CD4-positive, alpha-beta T cell treated with Interleukin-17A for 4 hours (primary cell): ENCODE measurements around the gene WWOX.

Experiments used
- DNase-seq: peaks from one replicate; pipeline ENCODE4 v3.0.0-alpha.2; 2020; ENCODE audit warnings: mixed read lengths

The WWOX gene

DNA sequence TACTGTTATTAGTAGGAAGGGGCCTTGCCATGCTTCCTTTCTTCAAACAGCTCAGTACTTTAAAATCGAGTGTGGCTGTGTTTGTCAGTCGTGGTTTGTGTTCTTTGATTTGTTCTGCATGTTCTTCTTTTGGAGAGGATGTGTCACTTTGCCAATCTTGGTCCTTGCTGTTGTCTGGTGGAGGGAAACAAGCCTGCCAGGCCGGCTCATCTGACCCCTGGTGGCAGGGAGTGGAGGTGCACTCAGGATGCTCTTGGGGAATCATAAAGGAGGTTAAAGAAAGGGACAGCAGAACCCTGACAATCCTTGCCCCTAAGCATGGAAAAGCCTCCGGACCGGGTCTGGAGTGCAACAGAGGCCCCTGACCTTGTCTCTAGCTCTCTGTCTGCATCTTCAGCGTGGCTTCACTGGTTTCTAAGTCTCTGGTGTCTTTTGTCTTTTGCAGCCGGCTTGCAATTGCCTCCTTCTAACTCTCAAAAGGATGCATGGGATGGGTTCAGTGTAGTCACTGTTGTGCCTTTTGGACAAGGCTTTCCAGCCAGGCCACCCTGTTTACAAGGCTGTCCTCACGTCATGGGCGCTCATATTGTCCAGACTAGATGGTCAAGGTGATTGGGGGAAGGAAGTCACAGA is 135.8 kb downstream of the WWOX start:
- DNase-seq, result peak; percentile 67

- DNase-seq, result no peak
Observed at GRCh38 chr16:78235876-78236275, 136.4 kb downstream of the WWOX start.

- DNase-seq, result no peak
Observed at GRCh38 chr16:78237841-78238240, 138.4 kb downstream of the WWOX start.

DNA sequence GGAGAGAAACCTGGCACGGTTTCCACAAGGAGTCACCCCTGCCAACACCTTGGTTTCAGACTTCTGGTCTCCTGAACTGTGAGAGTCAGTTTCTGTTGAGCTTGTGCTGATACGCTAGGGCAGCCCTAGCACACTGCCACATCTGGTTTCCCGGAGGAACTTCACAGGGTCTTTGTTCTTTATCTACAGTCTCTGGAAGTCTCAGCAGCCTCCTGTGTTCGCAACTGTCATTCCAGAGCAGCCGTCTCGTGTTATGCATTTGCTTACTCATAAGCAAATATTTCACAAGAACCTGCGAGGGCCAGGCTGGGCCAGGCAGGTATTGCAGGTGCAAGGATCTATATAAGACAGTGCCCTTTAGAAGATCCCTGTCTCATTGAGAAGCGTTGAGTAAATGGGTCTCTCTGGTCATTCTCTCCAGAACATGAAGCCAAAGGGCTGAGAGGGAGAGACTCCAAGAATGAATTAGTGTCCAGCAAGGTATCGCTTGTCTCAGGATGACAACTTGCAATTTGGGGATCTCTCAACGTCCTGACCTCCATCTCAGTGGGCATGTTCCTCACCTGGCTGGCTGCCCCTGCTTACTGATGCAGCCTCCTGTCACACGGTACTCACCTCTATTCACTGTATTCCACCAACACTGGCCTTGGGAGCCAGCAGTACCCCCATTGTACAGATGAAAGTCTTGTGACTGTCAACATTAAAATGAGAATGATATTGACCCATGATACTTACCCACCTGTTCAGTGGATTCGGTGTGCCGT is 141.2 kb downstream of the WWOX start:
- DNase-seq, result no peak

GRCh38 chr16:78242239-78242630 is 142.8 kb downstream of the WWOX start:
- no peak for DNase-seq

GRCh38 chr16:78244131-78244895 is 144.9 kb downstream of the WWOX start:
- DNase-seq, result no peak

DNA sequence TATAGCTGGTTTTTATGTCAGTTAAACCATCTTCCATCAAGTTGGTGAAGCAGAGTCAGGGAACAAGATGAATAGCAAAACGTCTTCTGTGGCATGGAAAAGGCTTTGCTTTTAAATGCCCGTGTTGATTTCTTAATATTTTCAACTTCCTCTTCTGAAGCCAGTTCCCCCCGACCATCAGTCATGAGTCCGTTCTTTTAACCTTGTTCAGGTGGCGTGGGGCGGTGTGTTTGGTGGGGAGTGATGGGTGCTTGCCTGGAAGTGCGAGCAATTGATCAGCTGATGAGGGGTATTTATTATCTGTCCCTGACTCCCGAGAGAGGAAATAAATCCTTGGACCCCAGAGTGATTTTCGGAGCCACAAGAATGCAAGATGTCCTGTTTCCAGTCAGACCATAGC is 147.1 kb downstream of the WWOX start:
- DNase-seq, result no peak

DNA sequence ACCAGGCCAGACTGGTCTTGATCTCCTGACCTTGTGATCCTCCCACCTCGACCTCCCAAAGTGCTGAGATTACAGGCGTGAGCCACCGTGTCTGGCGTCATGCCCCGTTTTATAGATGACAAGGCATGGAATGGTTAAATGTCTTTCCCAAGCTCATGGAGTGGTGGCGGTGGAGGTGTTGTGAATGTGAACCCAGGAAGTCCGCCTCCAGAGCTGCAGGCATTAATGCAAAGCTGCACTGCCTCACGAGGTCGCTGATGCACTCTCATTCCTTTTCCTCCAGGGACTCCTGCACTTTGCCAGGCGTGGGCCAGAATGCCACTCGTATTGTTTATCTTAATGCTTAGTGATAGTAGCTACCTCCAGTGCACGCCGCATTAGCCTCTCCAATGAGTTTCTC is 149.6 kb downstream of the WWOX start:
- DNase-seq, result no peak

- DNase-seq, result no peak
Observed at GRCh38 chr16:78249832-78250231, 150.4 kb downstream of the WWOX start.

- no peak for DNase-seq
Observed at GRCh38 chr16:78251115-78251514, 151.7 kb downstream of the WWOX start.

DNA sequence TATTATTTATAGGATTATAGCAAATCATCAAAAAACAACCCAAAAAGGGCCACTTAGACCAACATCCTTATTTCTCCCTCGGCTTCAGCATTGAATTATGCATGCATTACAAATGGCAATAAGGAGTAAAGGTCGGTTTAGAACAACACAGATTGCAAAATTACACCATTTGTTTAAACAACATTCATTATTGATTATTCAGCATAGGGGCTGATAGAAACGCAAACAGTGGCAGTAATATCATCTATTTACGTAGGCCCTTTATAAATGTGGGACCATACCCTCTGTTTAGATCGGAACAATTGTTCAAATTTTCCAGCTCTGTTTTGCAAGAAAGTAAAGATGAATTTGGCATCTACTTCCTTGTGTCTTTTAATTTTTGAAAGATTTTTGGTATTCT is 153.3 kb downstream of the WWOX start:
- DNase-seq, result no peak

- no peak for DNase-seq
Observed at GRCh38 chr16:78254841-78255240, 155.4 kb downstream of the WWOX start.

DNA sequence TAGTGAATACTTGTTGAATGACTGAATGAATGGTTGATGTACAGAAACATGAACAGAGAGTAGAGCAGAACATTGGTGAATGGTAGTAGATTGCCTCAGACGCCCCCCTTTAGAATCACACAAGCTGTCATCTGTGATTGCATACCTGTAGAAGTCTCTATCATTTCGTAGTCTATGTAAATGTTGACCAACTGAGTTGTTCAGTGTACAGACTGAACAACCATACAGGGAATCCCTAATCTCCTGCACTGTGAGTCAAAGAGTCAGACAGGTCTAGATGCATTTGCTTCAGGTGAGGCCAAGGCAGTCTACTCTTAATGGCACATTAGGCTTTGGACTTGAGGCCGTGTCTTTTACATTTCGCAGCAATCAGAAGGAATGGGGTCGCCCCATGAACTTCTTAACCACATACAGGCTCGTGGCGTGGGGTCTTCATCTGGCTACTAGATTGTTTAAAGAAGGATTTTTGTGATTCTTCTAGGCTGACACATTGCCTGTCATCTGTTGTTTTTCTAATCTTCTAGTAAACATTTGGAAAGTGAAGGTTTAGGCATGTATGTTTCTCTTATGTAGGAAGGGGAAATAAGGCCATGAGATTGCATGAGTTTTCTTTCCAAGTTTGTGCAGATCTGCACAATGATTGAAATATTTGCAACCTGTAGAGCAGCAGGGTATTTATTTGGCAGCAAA is 157.4 kb downstream of the WWOX start:
- DNase-seq, result no peak

- no peak for DNase-seq
Observed at GRCh38 chr16:78257376-78257728, 157.9 kb downstream of the WWOX start.

DNA sequence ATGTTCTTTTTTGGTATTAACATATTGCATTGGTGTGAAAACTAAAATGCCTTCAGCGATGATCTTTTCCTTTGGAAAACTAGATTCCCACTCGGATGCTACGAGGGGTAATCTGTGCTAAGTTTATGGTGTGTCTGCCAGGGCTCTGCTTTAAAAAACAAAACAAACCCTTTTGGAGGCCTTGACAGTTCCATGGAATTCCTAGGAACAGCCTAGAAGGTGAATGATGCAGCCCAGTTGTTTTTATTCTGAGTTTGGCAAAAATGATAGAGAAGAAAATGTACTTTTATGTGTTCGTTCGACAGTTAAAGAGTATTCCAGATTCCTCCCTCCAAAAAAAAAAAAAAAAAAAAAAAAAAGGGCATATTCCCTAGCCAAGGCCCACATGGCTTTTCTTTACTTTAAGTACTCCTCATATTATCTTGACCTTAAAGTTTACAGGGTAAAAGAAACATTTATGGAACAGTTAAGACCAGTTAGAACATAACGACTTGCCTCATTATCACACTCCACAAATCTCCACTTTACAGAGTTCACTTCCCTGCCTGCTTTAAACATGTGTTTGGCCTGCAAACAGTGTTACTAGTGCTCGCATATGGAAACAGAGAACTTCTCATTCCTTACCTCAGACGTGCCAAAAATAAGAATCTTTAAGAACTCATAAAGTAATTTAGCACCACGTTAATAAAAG is 159.1 kb downstream of the WWOX start:
- no peak for DNase-seq

- DNase-seq, result no peak
Observed at GRCh38 chr16:78259873-78260272, 160.4 kb downstream of the WWOX start.

- no peak for DNase-seq
Observed at GRCh38 chr16:78264642-78265041, 165.2 kb downstream of the WWOX start.

DNA sequence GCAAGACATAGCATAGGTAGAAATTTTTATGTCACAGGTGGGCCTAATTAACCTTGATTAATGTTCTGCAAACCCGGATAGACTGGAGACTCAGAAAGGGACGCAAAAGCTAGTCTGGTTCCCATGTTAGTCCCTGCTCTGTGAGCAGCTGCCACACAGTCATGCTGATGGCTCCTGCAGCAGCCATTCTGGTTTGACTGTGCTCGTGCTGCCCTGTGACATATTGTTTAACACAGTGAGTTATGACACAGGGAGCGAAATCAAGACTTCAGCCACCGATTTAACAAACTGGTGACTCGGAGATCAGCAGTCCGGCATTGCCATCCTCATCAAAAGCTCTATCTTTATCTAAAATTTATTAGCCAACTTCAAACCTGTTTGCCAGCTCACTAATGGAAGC is 169.8 kb downstream of the WWOX start:
- no peak for DNase-seq

DNA sequence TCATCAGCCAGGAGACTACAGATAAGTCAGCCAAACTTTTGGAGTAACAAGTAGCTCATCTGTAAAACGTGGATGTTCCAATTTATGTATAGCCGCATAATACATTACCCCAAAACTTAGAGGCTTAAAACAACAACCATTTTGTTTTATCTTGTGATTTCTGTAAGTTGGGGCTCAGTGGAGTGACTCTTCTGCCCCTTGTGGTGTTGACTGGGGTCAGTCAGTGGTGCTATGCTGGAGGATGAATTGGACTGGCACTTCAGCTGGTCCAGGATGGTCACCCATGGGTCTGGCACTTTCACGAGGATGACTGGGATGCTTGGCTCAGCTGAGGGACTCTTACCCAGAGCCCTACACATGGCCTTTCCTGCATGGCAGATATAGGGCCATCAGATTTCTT is 172.5 kb downstream of the WWOX start:
- no peak for DNase-seq

DNA sequence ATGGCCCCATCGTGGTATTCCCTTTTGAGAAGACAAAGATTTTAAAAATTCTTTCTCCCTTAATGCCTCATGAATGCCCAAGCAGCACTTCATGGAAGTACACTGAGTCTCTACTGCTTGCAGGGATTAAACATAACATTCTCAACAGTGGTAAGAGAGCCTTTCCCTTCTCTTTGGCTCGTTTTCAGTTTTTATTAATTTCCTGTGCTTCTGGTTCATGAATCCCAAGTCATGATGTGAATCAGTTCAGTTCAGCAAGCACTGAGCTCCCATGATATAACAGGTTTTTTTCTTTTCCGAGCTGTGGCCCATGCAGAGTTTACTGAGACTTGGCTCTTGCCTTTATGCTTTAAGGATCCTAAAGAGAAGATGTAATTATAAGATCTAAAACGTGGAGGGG is 175.3 kb downstream of the WWOX start:
- DNase-seq, result no peak

DNA sequence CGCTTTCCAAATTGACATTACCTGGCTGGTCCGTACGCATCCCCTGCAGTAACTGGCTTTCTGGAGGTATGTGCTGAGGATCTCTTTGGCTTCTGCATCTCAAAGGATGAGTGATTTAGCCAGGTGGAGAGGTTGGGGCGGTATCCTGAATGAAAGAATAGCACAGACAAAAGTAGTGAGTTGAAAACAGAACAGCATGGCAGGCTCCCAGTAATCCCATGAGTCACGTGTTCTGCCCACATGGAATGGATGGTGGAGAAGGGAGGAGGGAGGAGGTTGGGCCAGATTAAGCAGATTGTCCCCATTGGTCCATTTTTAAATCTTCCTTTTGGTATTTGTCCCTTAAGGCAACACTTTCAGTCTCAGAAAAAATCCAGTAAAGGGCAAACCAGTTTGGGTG is 176.0 kb downstream of the WWOX start:
- DNase-seq, result no peak

- no peak for DNase-seq
Observed at GRCh38 chr16:78277321-78278055, 178.0 kb downstream of the WWOX start.
